Measurements from ENCODE around the gene RPS5.

DNA sequence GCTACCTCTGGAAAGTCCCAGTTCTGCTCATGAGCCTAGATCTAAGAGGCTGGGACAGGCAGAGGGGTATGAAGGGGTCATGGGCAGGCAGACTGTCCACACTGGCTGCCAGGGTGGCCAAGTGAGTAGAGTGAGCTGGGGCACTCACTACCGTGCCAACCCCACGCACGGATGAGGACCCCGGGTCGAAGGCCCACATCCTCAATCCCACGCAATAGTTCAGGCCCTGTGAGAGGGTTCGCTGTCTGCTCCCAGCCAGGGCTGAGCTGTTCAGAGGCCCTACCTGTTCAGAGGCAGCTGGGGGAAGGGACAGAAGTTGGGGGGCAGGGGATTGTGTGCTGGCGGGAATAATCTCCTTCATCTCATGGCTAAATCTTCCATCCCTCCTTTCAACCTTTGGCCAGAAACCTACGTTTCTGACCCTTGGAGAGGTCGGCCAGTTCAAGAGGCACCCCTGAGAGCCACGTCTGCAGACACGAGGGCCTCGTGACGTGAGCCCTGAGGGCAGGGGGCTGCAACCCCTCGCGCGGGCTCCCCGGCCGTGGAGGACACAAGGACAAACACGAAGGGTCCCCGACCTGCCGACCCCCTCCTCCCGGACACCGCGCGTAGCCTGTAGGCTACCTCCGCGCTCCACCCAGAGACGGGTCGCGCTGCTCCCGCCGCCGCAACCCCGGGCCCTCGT, 1.0 kb upstream of the RPS5 start:
- TF ChIP-seq POU5F1 (IDR thresholded peaks at IDR 0.05; ENCODE audit: borderline replicate concordance, low read depth, low read length, partially characterized antibody): no peak
- TF ChIP-seq KAT2B (IDR thresholded peaks at IDR 0.05; ENCODE audit: low read depth, low read length): no peak
- TF ChIP-seq, protein P1, sequence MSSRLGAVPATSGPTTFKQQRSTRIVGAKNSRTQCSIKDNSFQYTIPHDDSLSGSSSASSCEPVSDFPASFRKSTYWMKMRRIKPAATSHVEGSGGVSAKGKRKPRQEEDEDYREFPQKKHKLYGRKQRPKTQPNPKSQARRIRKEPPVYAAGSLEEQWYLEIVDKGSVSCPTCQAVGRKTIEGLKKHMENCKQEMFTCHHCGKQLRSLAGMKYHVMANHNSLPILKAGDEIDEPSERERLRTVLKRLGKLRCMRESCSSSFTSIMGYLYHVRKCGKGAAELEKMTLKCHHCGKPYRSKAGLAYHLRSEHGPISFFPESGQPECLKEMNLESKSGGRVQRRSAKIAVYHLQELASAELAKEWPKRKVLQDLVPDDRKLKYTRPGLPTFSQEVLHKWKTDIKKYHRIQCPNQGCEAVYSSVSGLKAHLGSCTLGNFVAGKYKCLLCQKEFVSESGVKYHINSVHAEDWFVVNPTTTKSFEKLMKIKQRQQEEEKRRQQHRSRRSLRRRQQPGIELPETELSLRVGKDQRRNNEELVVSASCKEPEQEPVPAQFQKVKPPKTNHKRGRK (tag; IDR thresholded peaks at IDR 0.05): no peak
- TF ChIP-seq, protein P2, sequence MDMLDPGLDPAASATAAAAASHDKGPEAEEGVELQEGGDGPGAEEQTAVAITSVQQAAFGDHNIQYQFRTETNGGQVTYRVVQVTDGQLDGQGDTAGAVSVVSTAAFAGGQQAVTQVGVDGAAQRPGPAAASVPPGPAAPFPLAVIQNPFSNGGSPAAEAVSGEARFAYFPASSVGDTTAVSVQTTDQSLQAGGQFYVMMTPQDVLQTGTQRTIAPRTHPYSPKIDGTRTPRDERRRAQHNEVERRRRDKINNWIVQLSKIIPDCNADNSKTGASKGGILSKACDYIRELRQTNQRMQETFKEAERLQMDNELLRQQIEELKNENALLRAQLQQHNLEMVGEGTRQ (CRISPR knock-in tag; IDR thresholded peaks at IDR 0.05): no peak
- TF ChIP-seq, protein P3, sequence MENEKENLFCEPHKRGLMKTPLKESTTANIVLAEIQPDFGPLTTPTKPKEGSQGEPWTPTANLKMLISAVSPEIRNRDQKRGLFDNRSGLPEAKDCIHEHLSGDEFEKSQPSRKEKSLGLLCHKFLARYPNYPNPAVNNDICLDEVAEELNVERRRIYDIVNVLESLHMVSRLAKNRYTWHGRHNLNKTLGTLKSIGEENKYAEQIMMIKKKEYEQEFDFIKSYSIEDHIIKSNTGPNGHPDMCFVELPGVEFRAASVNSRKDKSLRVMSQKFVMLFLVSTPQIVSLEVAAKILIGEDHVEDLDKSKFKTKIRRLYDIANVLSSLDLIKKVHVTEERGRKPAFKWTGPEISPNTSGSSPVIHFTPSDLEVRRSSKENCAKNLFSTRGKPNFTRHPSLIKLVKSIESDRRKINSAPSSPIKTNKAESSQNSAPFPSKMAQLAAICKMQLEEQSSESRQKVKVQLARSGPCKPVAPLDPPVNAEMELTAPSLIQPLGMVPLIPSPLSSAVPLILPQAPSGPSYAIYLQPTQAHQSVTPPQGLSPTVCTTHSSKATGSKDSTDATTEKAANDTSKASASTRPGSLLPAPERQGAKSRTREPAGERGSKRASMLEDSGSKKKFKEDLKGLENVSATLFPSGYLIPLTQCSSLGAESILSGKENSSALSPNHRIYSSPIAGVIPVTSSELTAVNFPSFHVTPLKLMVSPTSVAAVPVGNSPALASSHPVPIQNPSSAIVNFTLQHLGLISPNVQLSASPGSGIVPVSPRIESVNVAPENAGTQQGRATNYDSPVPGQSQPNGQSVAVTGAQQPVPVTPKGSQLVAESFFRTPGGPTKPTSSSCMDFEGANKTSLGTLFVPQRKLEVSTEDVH (IDR thresholded peaks at IDR 0.05; ENCODE audit: low read depth, partially characterized antibody): no peak
- TF ChIP-seq, protein P4, sequence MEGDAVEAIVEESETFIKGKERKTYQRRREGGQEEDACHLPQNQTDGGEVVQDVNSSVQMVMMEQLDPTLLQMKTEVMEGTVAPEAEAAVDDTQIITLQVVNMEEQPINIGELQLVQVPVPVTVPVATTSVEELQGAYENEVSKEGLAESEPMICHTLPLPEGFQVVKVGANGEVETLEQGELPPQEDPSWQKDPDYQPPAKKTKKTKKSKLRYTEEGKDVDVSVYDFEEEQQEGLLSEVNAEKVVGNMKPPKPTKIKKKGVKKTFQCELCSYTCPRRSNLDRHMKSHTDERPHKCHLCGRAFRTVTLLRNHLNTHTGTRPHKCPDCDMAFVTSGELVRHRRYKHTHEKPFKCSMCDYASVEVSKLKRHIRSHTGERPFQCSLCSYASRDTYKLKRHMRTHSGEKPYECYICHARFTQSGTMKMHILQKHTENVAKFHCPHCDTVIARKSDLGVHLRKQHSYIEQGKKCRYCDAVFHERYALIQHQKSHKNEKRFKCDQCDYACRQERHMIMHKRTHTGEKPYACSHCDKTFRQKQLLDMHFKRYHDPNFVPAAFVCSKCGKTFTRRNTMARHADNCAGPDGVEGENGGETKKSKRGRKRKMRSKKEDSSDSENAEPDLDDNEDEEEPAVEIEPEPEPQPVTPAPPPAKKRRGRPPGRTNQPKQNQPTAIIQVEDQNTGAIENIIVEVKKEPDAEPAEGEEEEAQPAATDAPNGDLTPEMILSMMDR (IDR thresholded peaks at IDR 0.05 in 2 of 3, conservative IDR thresholded peaks at IDR 0.05 in 1 of 3; ENCODE audit: insufficient read depth in 2 of 3, low read depth in 1 of 3, low read length in 3 of 3): no peak
